AG04450 (cell line): Measurements from ENCODE around the gene LRTM2. TPM values are rescaled to one million over a fixed set of nuclear protein-coding genes. Genes with fewer than 3 reads are reported as not detected.

ENCODE experiments used
- CTCF ChIA-PET: fragments of 300-600, 350-600 bp; formaldehyde crosslinking; extraction: SDS; loops from one replicate; lab custom pipeline; 2022; ENCODE audit warnings: antibody characterized with exemption, inconsistent platforms; lab: Charles Lee
- POLR2A ChIA-PET: fragments of 350-600 bp; formaldehyde crosslinking; extraction: SDS; loops from one replicate; lab custom pipeline; 2021; ENCODE audit warnings: antibody characterized with exemption, inconsistent platforms; lab: Yijun Ruan, JAX
- DNase-seq: peaks from one replicate; pipeline ENCODE4 v3.0.0-alpha.2; 2011; ENCODE audit warnings: low read depth, low spot score
- H3K27ac ChIP-seq: one replicate; pipeline ENCODE4 v1.5.1; 2012; ENCODE audit warnings: low read depth, low read length, control low read depth
- H3K27me3 ChIP-seq: one replicate; pipeline ENCODE4 v1.6.0; 2012; ENCODE audit warnings: low read length; ENCODE audit not compliant: control insufficient read depth, insufficient read depth
- H3K4me3 ChIP-seq: 2 replicates; pipeline ENCODE4 v1.5.1; 2011; ENCODE audit warnings: mild to moderate bottlenecking, low read depth, low read length, control low read depth
- H3K9me3 ChIP-seq: 2 replicates; pipeline ENCODE4 v1.5.1; 2012; ENCODE audit warnings: low read length; ENCODE audit not compliant: control insufficient read depth, insufficient read depth
- CTCF ChIP-seq: IDR thresholded peaks from 2 replicates; pipeline ENCODE4 v1.5.1; 2011; ENCODE audit warnings: low read depth, low read length, control low read depth, inconsistent platforms
- polyA plus RNA-seq: library from polyadenylated mRNA; depleted of rRNA; stranded (reverse); fragments of >200 nt; gene quantifications from 2 replicates; pipeline ENCODE4 v1.2.3, GENCODE V29; 2011

LRTM2 gene
- polyA plus RNA-seq, 1 experiment = not detected

DNA sequence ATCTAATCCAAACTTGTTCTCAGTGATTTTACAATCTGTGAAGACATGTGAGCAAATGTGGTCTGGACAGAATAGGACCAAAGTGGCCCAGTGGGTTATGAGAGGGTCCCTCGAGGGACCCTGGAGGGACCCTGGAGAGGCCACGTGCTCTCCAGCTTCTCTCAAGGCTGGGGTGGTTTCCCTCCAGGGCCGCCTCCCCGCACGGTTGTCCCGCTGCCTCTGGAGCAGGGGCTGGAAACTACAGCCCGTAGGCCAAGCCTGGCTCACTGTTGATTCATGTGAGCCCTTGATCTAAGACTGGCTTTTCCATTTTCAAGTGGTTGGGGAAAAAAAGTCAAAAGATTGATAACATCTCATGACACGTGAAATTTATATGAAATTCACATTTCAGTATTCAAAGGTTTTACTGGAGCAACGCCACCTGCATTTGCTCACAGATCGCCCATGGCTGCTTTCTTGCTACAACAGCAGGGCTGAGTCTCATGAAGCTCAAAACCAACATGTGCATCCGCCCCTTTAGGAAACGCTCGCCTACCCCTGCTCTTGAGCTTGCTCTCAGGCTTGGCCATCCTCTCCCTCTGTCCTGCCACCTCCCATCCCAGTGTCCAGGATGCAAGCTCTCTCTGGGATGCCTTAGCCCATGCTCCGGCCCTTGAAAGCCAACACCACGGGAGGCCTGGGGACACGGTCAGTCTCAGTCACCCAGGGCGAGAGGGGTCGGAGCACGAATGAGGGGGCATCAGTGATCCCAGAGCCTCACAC, 12.1 kb upstream of the LRTM2 start:
- Histone ChIP-seq H3K9me3 (peaks cover 5% of the 10 kb centered on the region; the same call in 1 of the 2 replicates), H3K4me3 (no peak overlapping the region), H3K27me3 (no peaks in the 10 kb centered on the region), H3K27ac (no peak overlapping the region)
- no peak for DNase-seq
- ChIA-PET CTCF (no interaction called here), POLR2A (no interaction called here)
- no peak for TF ChIP-seq CTCF

DNA sequence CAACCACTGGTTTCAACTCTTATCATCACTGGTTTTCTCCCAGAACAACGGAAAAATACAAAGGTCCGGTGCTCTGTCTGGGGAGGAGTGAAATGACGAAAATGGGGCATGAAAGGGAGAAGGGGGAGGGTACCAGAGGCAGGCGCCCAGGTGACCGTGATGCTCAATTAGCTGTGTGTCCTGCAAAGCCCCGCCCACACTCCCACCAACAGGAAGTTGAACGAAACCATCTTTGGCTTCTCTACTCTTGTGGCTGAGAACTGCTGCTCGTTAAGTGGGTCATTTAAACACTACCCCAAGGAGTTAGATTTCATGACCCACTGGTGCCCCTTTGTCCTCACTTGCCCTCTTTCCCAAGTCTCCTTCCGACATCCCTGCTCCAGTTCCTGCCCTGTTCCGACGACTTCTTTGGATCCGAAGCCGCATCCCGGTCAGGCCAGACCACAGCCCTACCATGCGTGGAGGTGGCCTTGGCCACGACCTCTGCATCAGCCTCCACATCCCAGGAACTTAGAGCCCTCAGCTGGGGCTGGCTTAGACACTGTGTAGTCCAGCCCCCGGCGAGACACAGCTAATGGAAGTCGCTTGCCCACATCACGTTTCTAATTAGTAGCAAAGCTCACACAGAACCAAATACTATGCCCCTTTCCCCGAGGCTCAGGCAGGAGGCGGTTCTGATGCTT, 11.4 kb upstream of the LRTM2 start:
- H3K4me3 ChIP-seq = no peak overlapping the region
- H3K9me3 ChIP-seq = peaks cover 5% of the 10 kb centered on the region; the same call in 1 of the 2 replicates
- TF ChIP-seq CTCF = no peak
- DNase-seq = no peak
- H3K27ac ChIP-seq = no peak overlapping the region
- peaks cover 4% of the 10 kb centered on the region for H3K27me3 ChIP-seq
- POLR2A ChIA-PET = no interaction called here
- CTCF ChIA-PET = no interaction called here

GRCh38 chr12:1809591-1810190, 10.7 kb upstream of the LRTM2 start:
- no peak overlapping the region for H3K4me3 ChIP-seq
- no peak for DNase-seq
- ChIA-PET POLR2A (no interaction called here), CTCF (no interaction called here)
- H3K9me3 ChIP-seq = peaks cover 4% of the 10 kb centered on the region; the same call in 1 of the 2 replicates
- TF ChIP-seq CTCF = no peak
- H3K27me3 ChIP-seq = peaks cover 9% of the 10 kb centered on the region
- H3K27ac ChIP-seq = no peak overlapping the region

- Histone ChIP-seq H3K9me3 (no peaks in the 10 kb centered on the region; the same call in 1 of the 2 replicates), H3K27me3 (peaks cover 14% of the 10 kb centered on the region), H3K27ac (no peak overlapping the region), H3K4me3 (no peak overlapping the region)
- CTCF ChIA-PET = interaction anchor here (3.6 kb wide), 1 partner anchor 129 kb away, joined by 18 read pairs; no protein-coding TSS in a partner anchor
- DNase-seq = no peak
- POLR2A ChIA-PET = no interaction called here
- no peak for TF ChIP-seq CTCF
Measured at GRCh38 chr12:1810201-1810930, 10.0 kb upstream of the LRTM2 start.
